Endothelial cell of umbilical vein (primary cell): ENCODE data around the gene VSIR. TPM values are rescaled to one million over a fixed set of nuclear protein-coding genes. Genes with fewer than 3 reads are reported as not detected.

Experiments used
- BruUV-seq: library from RNA; stranded (reverse); fragments of 400-500 nt; replicated peaks from 2 replicates; lab custom pipeline; 2021; lab: Mats Ljungman, UMichigan
- CTCF ChIA-PET: fragments of 300-600, 350-600 bp; sonication (Branson Sonifier 250); formaldehyde crosslinking; loops from one replicate; lab custom pipeline; 2021; ENCODE audit warnings: antibody characterized with exemption, inconsistent platforms; lab: Charles Lee
- POLR2A ChIA-PET: fragments of 300-600, 350-600 bp; sonication (Branson Sonifier 250); formaldehyde crosslinking; loops from one replicate; lab custom pipeline; 2021; ENCODE audit warnings: antibody characterized with exemption, inconsistent platforms; lab: Charles Lee
- DNase-seq: peaks from one replicate; pipeline ENCODE4 v3.0.0-alpha.2; 2011; ENCODE audit warnings: low read depth, low spot score
- FAIRE-seq: peaks from 2 replicates; lab custom pipeline; 2011; peaks lifted over from hg19 to GRCh38; lab: Jason Lieb, UNC
- H2AFZ ChIP-seq: 2 replicates; pipeline ENCODE4 v1.6.0; 2012; ENCODE audit warnings: low read depth, low read length, control low read depth, inconsistent platforms
- H3K27ac ChIP-seq: 2 replicates; pipeline ENCODE4 v1.5.1; 2011; ENCODE audit warnings: low read depth, mild to moderate bottlenecking, control low read depth, low read length, moderate library complexity; ENCODE audit not compliant: insufficient read depth
- H3K27me3 ChIP-seq, 2 experiments: 2 replicates each; pipeline versions ENCODE4 v1.6.0 to v1.6.1; 2011; ENCODE audit warnings: low read length in 2 of 2, mixed read lengths in 1 of 2; ENCODE audit not compliant: control insufficient read depth in 2 of 2, insufficient read depth in 2 of 2
- H3K36me3 ChIP-seq, 2 experiments: 2 replicates in 1 of 2; 3 replicates in 1 of 2; pipeline ENCODE4 v1.5.1; 2011; ENCODE audit warnings: low read length in 2 of 2, mild to moderate bottlenecking in 1 of 2, moderate library complexity in 1 of 2; ENCODE audit not compliant: control insufficient read depth in 2 of 2, insufficient read depth in 2 of 2; ENCODE audit errors: extremely low read depth in 1 of 2
- H3K4me1 ChIP-seq: 3 replicates; pipeline ENCODE4 v1.5.1; 2011; ENCODE audit warnings: mild to moderate bottlenecking, low read length; ENCODE audit not compliant: control insufficient read depth, insufficient read depth; ENCODE audit errors: extremely low read depth
- H3K4me2 ChIP-seq: 2 replicates; pipeline ENCODE4 v1.6.1; 2011; ENCODE audit warnings: low read length, control low read depth, mixed read lengths; ENCODE audit not compliant: insufficient read depth
- H3K4me3 ChIP-seq, 3 experiments: fragments of 200-600 bp in 1 of 3; sonication (generic), shearing (Covaris generic) in 1 of 3; replicated peaks in 1 of 3; 2 replicates each; pipeline ENCODE4 v1.5.1; 2011 to 2016; ENCODE audit warnings: control low read depth in 3 of 3, low read length in 3 of 3, mild to moderate bottlenecking in 2 of 3, inconsistent platforms in 1 of 3, low read depth in 1 of 3, moderate library complexity in 1 of 3; ENCODE audit not compliant: insufficient read depth in 1 of 3
- H3K79me2 ChIP-seq: 2 replicates; pipeline ENCODE4 v1.6.0; 2012; ENCODE audit warnings: low read length, inconsistent platforms; ENCODE audit not compliant: control insufficient read depth, insufficient read depth
- H3K9ac ChIP-seq: replicated peaks from 2 replicates; pipeline ENCODE3; 2011; ENCODE audit warnings: low read length, control low read depth; ENCODE audit not compliant: insufficient read depth; ENCODE audit errors: extremely low read depth
- H3K9me1 ChIP-seq: replicated peaks from 3 replicates; pipeline ENCODE4 v1.6.0; 2011; ENCODE audit warnings: mild to moderate bottlenecking, low read length; ENCODE audit not compliant: control insufficient read depth, insufficient read depth; ENCODE audit errors: extremely low read depth
- H3K9me3 ChIP-seq: replicated peaks from 2 replicates; pipeline ENCODE4 v1.5.1; 2012; ENCODE audit warnings: low read length, inconsistent platforms; ENCODE audit not compliant: control insufficient read depth, insufficient read depth
- H4K20me1 ChIP-seq: replicated peaks from 2 replicates; pipeline ENCODE3; 2011; ENCODE audit warnings: mild to moderate bottlenecking, low read length; ENCODE audit not compliant: control insufficient read depth, insufficient read depth; ENCODE audit errors: extremely low read depth
- CTCF ChIP-seq, 2 donors: IDR thresholded peaks; 1 replicate in 1 of 2; 2 replicates in 1 of 2; pipeline ENCODE4 v1.5.1; 2011; ENCODE audit warnings: low read length in 2 of 2, mild to moderate bottlenecking in 2 of 2, moderate library complexity in 2 of 2, control low read depth in 1 of 2, inconsistent platforms in 1 of 2, low read depth in 1 of 2; ENCODE audit not compliant: insufficient read depth in 1 of 2; ENCODE audit errors: extremely low read depth in 1 of 2
- EZH2 ChIP-seq: IDR thresholded peaks from 2 replicates; pipeline ENCODE4 v1.6.1; 2012; ENCODE audit warnings: borderline replicate concordance, low read depth, mild to moderate bottlenecking, moderate library complexity, low read length, inconsistent platforms; ENCODE audit not compliant: severe bottlenecking
- FOS ChIP-seq: IDR thresholded peaks from 2 replicates; pipeline ENCODE4 v1.6.1; 2011; ENCODE audit warnings: mild to moderate bottlenecking, low read length, moderate library complexity, borderline replicate concordance; ENCODE audit not compliant: insufficient read depth
- GATA2 ChIP-seq: IDR thresholded peaks from 2 replicates; pipeline ENCODE4 v1.7.0; 2011; ENCODE audit warnings: low read depth, mild to moderate bottlenecking, moderate library complexity, mixed read lengths, low read length; ENCODE audit not compliant: insufficient read length, insufficient read depth
- JUN ChIP-seq: IDR thresholded peaks from 2 replicates; pipeline ENCODE4 v1.6.1; 2011; ENCODE audit warnings: borderline replicate concordance, low read depth; ENCODE audit not compliant: insufficient read length, insufficient read depth
- MAX ChIP-seq: IDR thresholded peaks from 2 replicates; pipeline ENCODE4 v1.6.1; 2011; ENCODE audit not compliant: insufficient read depth, insufficient read length
- MYC ChIP-seq: IDR thresholded peaks from one replicate; pipeline ENCODE4 v1.6.1; 2011; ENCODE audit warnings: mild to moderate bottlenecking, low read depth, low read length
- POLR2A ChIP-seq: IDR thresholded peaks from 2 replicates; pipeline ENCODE4 v1.6.1; 2012; ENCODE audit warnings: low read depth, mild to moderate bottlenecking, control low read depth, low read length
- POLR2AphosphoS5 ChIP-seq: IDR thresholded peaks from 2 replicates; pipeline ENCODE4 v1.6.1; 2012; ENCODE audit warnings: low read depth, mild to moderate bottlenecking, control low read depth, low read length, moderate library complexity; ENCODE audit not compliant: insufficient read depth
- dilution Hi-C: fragments of 300-500 bp; cut with MboI; formaldehyde crosslinking; loops from one replicate; pipeline ENCODE4 v1.15.0; 2019; ENCODE audit warnings: low sequenced_read_pairs; ENCODE audit not compliant: extremely low pct_ligation_motif_present
- intact Hi-C: fragments of 100-400 bp; cut with micrococcal nuclease; formaldehyde crosslinking; loops from one replicate; pipeline ENCODE4 v1.10.0; 2022
- polyA plus RNA-seq, 4 experiments: library from polyadenylated mRNA; depleted of rRNA in 3 of 4; stranded (reverse) in 3 of 4; unstranded in 1 of 4; fragments of >200 nt; gene quantifications; 2 replicates each; pipeline versions ENCODE4 v1.2.1 to v1.2.3, GENCODE V29; 2011 to 2012; ENCODE audit warnings: missing spikeins in 1 of 4
- total RNA-seq: library from RNA; stranded (reverse); gene quantifications from 2 replicates; pipeline ENCODE4 v1.2.3, GENCODE V29; 2021

Gene VSIR
- total and polyA plus RNA-seq, 2 donors (not counting 3 experiments of a cell fraction or from before 2014, with no cell fraction given), result 4.9 to 6.3 TPM

GRCh38 chr10:71804077-71804476 lies 30.8 kb upstream of the VSIR start:
- dilution Hi-C loops (no loop called here), intact Hi-C loops (no loop called here)
- BruUV-seq, result no TSS peak

More at GRCh38 chr10:71804077-71804476, 30.8 kb upstream of the VSIR start:
- no peak overlapping the region for H3K9ac ChIP-seq
- no peaks in the 10 kb centered on the region for H3K79me2 ChIP-seq
- H3K9me1 ChIP-seq, result no peaks in the 10 kb centered on the region
- no peaks in the 10 kb centered on the region for H3K9me3 ChIP-seq
- H3K4me3 ChIP-seq, result no peak overlapping the region
- DNase-seq (no peak), FAIRE-seq (no peak)
- POLR2A ChIA-PET, result no interaction called here
- no peak overlapping the region for H2AFZ ChIP-seq
- H3K27ac ChIP-seq, result no peak overlapping the region
- no peaks in the 10 kb centered on the region for H4K20me1 ChIP-seq
- CTCF ChIA-PET, result interaction anchor here (0.8 to 1.1 kb wide), 3 partner anchors 9 to 96 kb away, joined by 3 to 4 read pairs (median 3); no protein-coding TSS in a partner anchor
- no peaks in the 10 kb centered on the region for H3K36me3 ChIP-seq
- TF ChIP-seq MAX (no peak), POLR2AphosphoS5 (no peak), POLR2A (no peak), GATA2 (no peak), CTCF (IDR thresholded peaks at IDR 0.05; ENCODE audit: extremely low read depth in 1 of 2, insufficient read depth in 1 of 2, low read depth in 1 of 2, low read length in 2 of 2) (no peak), MYC (no peak), EZH2 (no peak), FOS (no peak), JUN (no peak)
- H3K4me1 ChIP-seq, result no peaks in the 10 kb centered on the region
- H3K27me3 ChIP-seq, result peaks cover 0 to 2% of the 10 kb centered on the region in 2 experiments
- H3K4me2 ChIP-seq, result no peak overlapping the region
